ENCODE results near the gene SEC23IP. TPM values are rescaled to one million over a fixed set of nuclear protein-coding genes. Genes with fewer than 3 reads are reported as not detected.

The SEC23IP gene
- total RNA-seq, 2 donors from 2014 or later, result 37.7 to 75.2 TPM

DNA sequence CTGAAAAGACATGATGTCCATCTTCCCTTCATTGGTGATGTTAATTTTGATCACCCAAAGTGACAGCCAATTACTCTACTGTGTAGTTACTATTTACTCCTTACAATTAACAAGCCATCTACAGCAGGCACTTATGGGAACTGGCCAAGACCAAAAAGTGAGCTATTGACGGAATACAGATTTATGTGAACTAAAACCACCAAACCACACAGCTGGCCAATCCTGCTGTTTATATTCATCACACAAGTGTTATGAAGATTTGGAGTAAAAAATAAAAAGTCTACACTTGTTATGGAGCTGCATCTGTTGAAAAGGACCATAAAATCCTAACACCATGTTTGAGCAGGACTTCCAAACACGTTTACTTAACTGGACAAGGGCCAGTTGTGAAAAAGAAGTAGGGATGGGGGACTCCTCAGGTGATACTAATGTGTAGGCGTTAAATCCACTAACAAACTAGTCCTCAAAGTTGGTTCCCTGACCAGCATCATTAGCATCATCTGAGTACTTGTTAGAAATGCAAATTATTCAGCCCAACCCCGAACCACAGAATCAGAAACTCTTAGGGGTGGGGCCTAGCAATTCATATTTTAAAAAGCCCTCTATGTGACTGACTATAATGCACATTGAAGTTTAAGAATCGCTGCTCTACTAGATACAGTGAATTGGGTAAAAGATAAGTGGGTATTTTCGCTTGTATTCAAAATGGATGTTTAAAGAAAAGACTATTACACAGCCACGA lies 31.5 kb upstream of the SEC23IP start:
- 70% methylated on average over 7 of the region's 7 CpGs for WGBS
- Histone ChIP-seq H3K4me1 (replicated peaks) (no peaks in the 10 kb centered on the region), H3K36me3 (no peaks in the 10 kb centered on the region), H3K27ac (no peak overlapping the region), H3K9me3 (no peaks in the 10 kb centered on the region), H3K27me3 (replicated peaks; ENCODE audit: insufficient read depth) (no peaks in the 10 kb centered on the region), H3K4me3 (no peak overlapping the region)
- intact Hi-C loops (cut with DNase I), result loop anchor here (1.0 to 5.0 kb wide), 2 partner anchors 111 to 174 kb away; no protein-coding TSS in a partner anchor
- TF ChIP-seq, protein P1, sequence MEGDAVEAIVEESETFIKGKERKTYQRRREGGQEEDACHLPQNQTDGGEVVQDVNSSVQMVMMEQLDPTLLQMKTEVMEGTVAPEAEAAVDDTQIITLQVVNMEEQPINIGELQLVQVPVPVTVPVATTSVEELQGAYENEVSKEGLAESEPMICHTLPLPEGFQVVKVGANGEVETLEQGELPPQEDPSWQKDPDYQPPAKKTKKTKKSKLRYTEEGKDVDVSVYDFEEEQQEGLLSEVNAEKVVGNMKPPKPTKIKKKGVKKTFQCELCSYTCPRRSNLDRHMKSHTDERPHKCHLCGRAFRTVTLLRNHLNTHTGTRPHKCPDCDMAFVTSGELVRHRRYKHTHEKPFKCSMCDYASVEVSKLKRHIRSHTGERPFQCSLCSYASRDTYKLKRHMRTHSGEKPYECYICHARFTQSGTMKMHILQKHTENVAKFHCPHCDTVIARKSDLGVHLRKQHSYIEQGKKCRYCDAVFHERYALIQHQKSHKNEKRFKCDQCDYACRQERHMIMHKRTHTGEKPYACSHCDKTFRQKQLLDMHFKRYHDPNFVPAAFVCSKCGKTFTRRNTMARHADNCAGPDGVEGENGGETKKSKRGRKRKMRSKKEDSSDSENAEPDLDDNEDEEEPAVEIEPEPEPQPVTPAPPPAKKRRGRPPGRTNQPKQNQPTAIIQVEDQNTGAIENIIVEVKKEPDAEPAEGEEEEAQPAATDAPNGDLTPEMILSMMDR (IDR thresholded peaks at IDR 0.05), result no peak
- TF ChIP-seq POLR2AphosphoS5 (IDR thresholded peaks at IDR 0.05), result no peak
- no peak for TF ChIP-seq POLR2A (IDR thresholded peaks at IDR 0.05)
- no peak for DNase-seq (ENCODE audit: low spot score)

DNA sequence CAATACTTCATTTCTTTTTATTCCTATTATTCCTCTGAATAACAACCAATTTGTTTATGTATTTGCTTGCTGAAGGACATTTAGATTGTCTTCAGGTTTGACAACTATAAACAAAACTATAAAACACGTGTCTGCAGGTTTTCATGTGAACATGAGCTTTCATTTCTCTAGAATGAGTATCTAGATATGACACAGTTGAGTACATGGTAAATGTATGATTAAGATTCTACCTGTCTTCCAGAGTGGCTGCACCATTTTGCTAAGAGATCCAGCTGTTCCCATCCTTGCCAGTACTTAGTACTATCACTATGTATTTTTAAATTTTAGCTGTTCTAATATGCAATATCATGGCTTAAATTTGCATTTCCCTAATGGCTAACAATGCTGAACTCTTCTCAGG lies 30.0 kb upstream of the SEC23IP start:
- Histone ChIP-seq H3K36me3 (no peaks in the 10 kb centered on the region), H3K27ac (no peak overlapping the region), H3K9me3 (no peaks in the 10 kb centered on the region), H3K4me1 (replicated peaks) (no peaks in the 10 kb centered on the region), H3K27me3 (replicated peaks; ENCODE audit: insufficient read depth) (no peaks in the 10 kb centered on the region), H3K4me3 (no peak overlapping the region)
- TF ChIP-seq, protein P1 (IDR thresholded peaks at IDR 0.05), result no peak
- no peak for TF ChIP-seq POLR2AphosphoS5 (IDR thresholded peaks at IDR 0.05)
- no peak for TF ChIP-seq POLR2A (IDR thresholded peaks at IDR 0.05)
- WGBS, result 58% methylated on average over 1 of the region's 1 CpG
- no peak for DNase-seq (ENCODE audit: low spot score)
- intact Hi-C loops (cut with DNase I), result loop anchor here (5.0 kb wide), 1 partner anchor 175 kb away; no protein-coding TSS in a partner anchor

DNA sequence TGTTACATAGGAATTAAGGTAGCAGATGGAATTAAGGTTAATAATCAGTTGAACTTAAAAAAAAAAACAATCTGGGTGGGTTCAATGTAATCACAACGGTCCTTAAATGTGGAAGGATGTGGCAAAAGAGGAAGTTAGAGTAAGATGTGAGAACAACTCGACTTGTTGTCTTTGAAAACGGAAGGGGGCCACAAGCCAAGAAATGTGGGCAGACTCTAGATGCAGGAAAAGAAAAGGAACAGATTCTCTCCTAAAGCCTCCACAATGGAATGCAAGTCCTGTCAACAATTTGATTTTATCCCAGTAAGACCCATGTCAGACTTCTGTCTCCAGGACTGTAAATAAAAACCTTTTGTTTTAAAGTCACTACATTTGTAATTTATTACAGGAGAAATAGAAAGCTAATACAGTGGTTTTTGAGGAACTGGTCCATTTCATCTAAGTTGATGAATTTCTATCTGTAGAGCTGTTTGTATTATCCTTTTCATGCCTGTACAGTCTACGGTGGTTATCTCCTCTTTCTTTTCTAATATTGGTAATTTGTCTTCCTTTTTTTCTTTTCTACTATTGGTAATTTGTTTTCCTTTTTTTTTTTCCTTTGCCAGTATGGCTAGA lies 28.5 kb upstream of the SEC23IP start:
- H3K4me1 ChIP-seq (replicated peaks), result no peaks in the 10 kb centered on the region
- TF ChIP-seq, protein P1 (IDR thresholded peaks at IDR 0.05), result no peak
- TF ChIP-seq POLR2A (IDR thresholded peaks at IDR 0.05), result no peak
- TF ChIP-seq POLR2AphosphoS5 (IDR thresholded peaks at IDR 0.05), result no peak
- no peaks in the 10 kb centered on the region for H3K9me3 ChIP-seq
- H3K4me3 ChIP-seq, result no peak overlapping the region
- 60% methylated on average over 4 of the region's 4 CpGs for WGBS
- no peaks in the 10 kb centered on the region for H3K27me3 ChIP-seq (replicated peaks; ENCODE audit: insufficient read depth)
- DNase-seq (ENCODE audit: low spot score), result no peak
- intact Hi-C loops (cut with DNase I), result loop anchor here (5.0 kb wide), 1 partner anchor 177 kb away; no protein-coding TSS in a partner anchor
- H3K36me3 ChIP-seq, result no peaks in the 10 kb centered on the region
- no peak overlapping the region for H3K27ac ChIP-seq

DNA sequence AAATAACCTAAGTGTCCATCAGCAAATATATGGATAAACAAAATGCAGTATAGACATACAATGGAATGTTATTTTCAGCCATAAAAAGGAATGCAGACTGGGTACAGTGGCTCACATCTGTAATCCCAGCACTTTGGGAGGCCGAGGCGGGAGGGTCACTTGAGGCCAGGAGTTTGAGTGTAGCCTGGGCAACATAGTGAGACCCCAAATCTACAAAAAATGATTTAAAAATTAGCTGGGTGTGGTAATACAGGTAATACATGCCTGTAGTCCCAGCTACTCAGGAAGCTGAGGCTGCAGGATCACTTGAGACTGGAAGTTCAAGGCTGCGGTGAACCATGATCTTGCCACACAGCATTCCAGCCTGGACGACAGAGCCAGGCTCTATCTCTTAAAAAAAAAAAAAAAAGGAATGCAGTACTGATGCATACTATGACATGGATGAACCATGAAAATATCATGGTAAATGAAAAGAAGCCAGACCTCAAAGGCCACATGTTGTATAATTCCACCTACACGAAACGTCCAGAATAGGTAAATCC lies 26.8 kb upstream of the SEC23IP start:
- Histone ChIP-seq H3K36me3 (no peaks in the 10 kb centered on the region), H3K4me3 (no peak overlapping the region), H3K9me3 (no peaks in the 10 kb centered on the region), H3K4me1 (replicated peaks) (no peaks in the 10 kb centered on the region), H3K27me3 (replicated peaks; ENCODE audit: insufficient read depth) (no peaks in the 10 kb centered on the region), H3K27ac (no peak overlapping the region)
- 90% methylated on average over 6 of the region's 6 CpGs for WGBS
- TF ChIP-seq, protein P1 (IDR thresholded peaks at IDR 0.05), result no peak
- TF ChIP-seq POLR2A (IDR thresholded peaks at IDR 0.05), result no peak
- DNase-seq (ENCODE audit: low spot score), result no peak
- intact Hi-C loops (cut with DNase I), result no loop called here

Data from prostate gland (tissue), 2 donors.